HEK293T (cell line): ENCODE results near the gene LMF1.

Source experiments
- ARNT ChIP-seq: fragments of 450-650 bp; IDR thresholded peaks from 2 replicates; pipeline ENCODE4 v1.6.1; 2017; ENCODE audit warnings: mild to moderate bottlenecking
- BHLHE40 ChIP-seq: fragments of 450-650 bp; IDR thresholded peaks from 2 replicates; pipeline ENCODE4 v1.6.1; 2016; ENCODE audit warnings: mild to moderate bottlenecking, moderate library complexity, borderline replicate concordance
- CTBP1 ChIP-seq: fragments of 450-650 bp; IDR thresholded peaks from 2 replicates; pipeline ENCODE4 v1.6.1; 2016; ENCODE audit warnings: borderline replicate concordance
- ELF4 ChIP-seq: fragments of 450-650 bp; IDR thresholded peaks from 2 replicates; pipeline ENCODE4 v1.6.1; 2017; ENCODE audit warnings: antibody characterized with exemption
- FOXK2 ChIP-seq: fragments of 450-650 bp; IDR thresholded peaks from 2 replicates; pipeline ENCODE4 v1.6.1; 2016; ENCODE audit warnings: mild to moderate bottlenecking
- FOXM1 ChIP-seq: fragments of 450-650 bp; IDR thresholded peaks from 2 replicates; pipeline ENCODE4 v1.6.1; 2017; ENCODE audit warnings: mild to moderate bottlenecking, borderline replicate concordance
- L3MBTL2 ChIP-seq: fragments of 450-650 bp; conservative IDR thresholded peaks from 2 replicates; pipeline ENCODE4 v1.6.1; 2016; ENCODE audit warnings: mild to moderate bottlenecking
- LEF1 ChIP-seq: fragments of 450-650 bp; IDR thresholded peaks from 2 replicates; pipeline ENCODE4 v1.6.1; 2017; ENCODE audit warnings: mild to moderate bottlenecking, borderline replicate concordance
- NFRKB ChIP-seq: fragments of 450-650 bp; IDR thresholded peaks from 2 replicates; pipeline ENCODE4 v1.6.1; 2016; ENCODE audit warnings: mild to moderate bottlenecking, moderate library complexity
- PKNOX1 ChIP-seq: fragments of 450-650 bp; IDR thresholded peaks from 2 replicates; pipeline ENCODE4 v1.6.1; 2016
- SP1 ChIP-seq: fragments of 450-650 bp; IDR thresholded peaks from 2 replicates; pipeline ENCODE4 v1.6.1; 2017
- TARDBP ChIP-seq: fragments of 450-650 bp; IDR thresholded peaks from 2 replicates; pipeline ENCODE4 v1.6.1; 2016
- ZNF384 ChIP-seq: fragments of 450-650 bp; IDR thresholded peaks from 2 replicates; pipeline ENCODE4 v1.6.1; 2016

GRCh38 chr16:921321-921905, 49.4 kb downstream of the LMF1 start:
- TF ChIP-seq NFRKB (no peak), ELF4 (no peak), TARDBP (no peak), PKNOX1 (no peak), FOXM1 (no peak), L3MBTL2 (no peak), BHLHE40 (no peak), SP1 (no peak), FOXK2 (no peak), ZNF384 (no peak), ARNT (no peak), CTBP1 (no peak), LEF1 (no peak)
